ENCODE results near the gene KRT17.
"Not testable (repeated sequence)": the region's sequence is repeated elsewhere in the genome, so short reads cannot be mapped to it uniquely, and the experiment has no call there.

Gene KRT17

DNA sequence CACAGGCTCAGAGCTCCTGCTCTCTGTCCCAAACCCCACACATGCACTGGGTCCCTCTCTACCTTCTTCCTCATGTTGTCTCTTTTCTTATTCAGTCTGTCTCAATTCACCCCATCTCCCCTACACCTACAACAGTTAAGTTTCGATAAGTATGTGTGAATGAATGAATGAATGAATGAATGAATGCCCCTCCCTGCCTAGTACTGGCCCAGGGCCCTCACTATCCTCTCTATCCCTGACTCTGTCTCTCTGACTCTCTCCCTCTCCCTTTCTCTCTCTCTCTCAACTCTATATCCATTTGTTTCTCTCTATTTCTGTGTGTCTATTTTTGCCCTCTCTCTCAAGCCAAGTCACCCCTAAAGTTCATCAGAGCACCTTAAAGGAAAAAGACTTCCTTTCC is 45.8 kb downstream of the KRT17 start:
- Mint-ChIP-seq H3K4me3 (no peak overlapping the region), H3K4me1 (no peaks in the 10 kb centered on the region), H3K9me3 (no peaks in the 10 kb centered on the region), H3K27ac (no peak overlapping the region), H3K36me3 (no peaks in the 10 kb centered on the region), H3K27me3 (peaks cover 20% of the 10 kb centered on the region)
- ATAC-seq (ENCODE audit: low read depth), result no peak
- DNase-seq (ENCODE audit: low spot score in 2 of 2), result no peak

DNA sequence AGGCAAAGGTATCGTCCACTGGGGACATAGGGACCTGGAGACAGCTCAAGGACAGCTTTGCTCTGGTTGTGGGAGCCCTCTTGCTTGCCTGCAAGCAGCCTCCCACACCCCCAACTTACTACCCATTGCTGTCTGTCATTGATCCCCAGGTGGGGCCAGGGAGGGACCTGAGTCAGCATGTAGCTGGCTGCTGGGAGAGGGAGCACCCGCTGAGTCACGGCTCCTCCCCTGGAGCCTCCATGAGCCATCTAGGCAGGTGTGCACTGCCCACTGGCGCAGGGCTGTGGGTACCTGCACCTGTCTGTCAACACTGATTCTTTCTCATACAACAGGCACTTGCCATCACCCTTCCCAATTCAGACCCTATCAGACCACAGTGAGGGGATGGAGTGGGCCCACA is 47.6 kb downstream of the KRT17 start:
- H3K4me1 Mint-ChIP-seq; ATAC-seq (ENCODE audit: low read depth); H3K36me3 Mint-ChIP-seq; H3K27ac Mint-ChIP-seq; DNase-seq (ENCODE audit: low spot score in 2 of 2); H3K4me3 Mint-ChIP-seq; H3K9me3 Mint-ChIP-seq: not testable (repeated sequence)
- peaks cover 22% of the 10 kb centered on the region for H3K27me3 Mint-ChIP-seq

GRCh38 chr17:41575336-41575735 is 49.0 kb downstream of the KRT17 start:
- Mint-ChIP-seq H3K27ac (no peak overlapping the region), H3K9me3 (no peaks in the 10 kb centered on the region), H3K4me1 (no peaks in the 10 kb centered on the region), H3K27me3 (peaks cover 24% of the 10 kb centered on the region), H3K36me3 (no peaks in the 10 kb centered on the region), H3K4me3 (no peak overlapping the region)
- ATAC-seq (ENCODE audit: low read depth) (no peak), DNase-seq (ENCODE audit: low spot score in 2 of 2) (no peak)

GRCh38 chr17:41571561-41572434 is 52.6 kb downstream of the KRT17 start, which contains the start of gene KRT9:
Gene KRT9, minus strand, starts transcription at chr17:41572059. Its CDS starts 67 bp downstream, at chr17:41571992.
- Mint-ChIP-seq H3K27me3 (peaks cover 14% of the 10 kb centered on the region), H3K9me3 (peaks cover 6% of the 10 kb centered on the region), H3K36me3 (no peaks in the 10 kb centered on the region), H3K4me1 (peaks cover 6% of the 10 kb centered on the region), H3K4me3 (no peak within 1 kb of the TSS), H3K27ac (no peak within 1 kb of the TSS)
- DNase-seq (ENCODE audit: low spot score in 2 of 2) (no peak), ATAC-seq (ENCODE audit: low read depth) (no peak)

All from memory B cell (primary cell).